ENCODE measurements around the gene FAM114A1.
"Not testable (repeated sequence)": the region's sequence is repeated elsewhere in the genome, so short reads cannot be mapped to it uniquely, and the experiment has no call there.

- TF ChIP-seq TCF7L2 (IDR thresholded peaks at IDR 0.05; ENCODE audit: borderline replicate concordance, low read depth, low read length); ZNF48 (tag by site-specific recombination; IDR thresholded peaks at IDR 0.05); ZNF529 (tag by site-specific recombination; IDR thresholded peaks at IDR 0.05; ENCODE audit: insufficient replicate concordance); ZNF707 (tag by site-specific recombination; IDR thresholded peaks at IDR 0.05); CTCF (tag by site-specific recombination; IDR thresholded peaks at IDR 0.05); ZBTB49 (tag by site-specific recombination; IDR thresholded peaks at IDR 0.05; ENCODE audit: low read depth); ZFHX2 (tag by site-specific recombination; conservative IDR thresholded peaks at IDR 0.05): not testable (repeated sequence)
These were observed 120.7 kb downstream of the FAM114A1 start for GRCh38 chr4:38988353-38988752.

All from HEK293 (cell line).